Ramos (cell line): Measurements from ENCODE around the gene LPAR3.

Experiments used
- in situ Hi-C: fragments of 300-500 bp; cut with MboI; formaldehyde crosslinking; loops from one replicate; pipeline ENCODE4 v1.14.3; 2022; ENCODE audit warnings: low sequenced_read_pairs; ENCODE audit not compliant: unreplicated experiment

LPAR3 gene

DNA sequence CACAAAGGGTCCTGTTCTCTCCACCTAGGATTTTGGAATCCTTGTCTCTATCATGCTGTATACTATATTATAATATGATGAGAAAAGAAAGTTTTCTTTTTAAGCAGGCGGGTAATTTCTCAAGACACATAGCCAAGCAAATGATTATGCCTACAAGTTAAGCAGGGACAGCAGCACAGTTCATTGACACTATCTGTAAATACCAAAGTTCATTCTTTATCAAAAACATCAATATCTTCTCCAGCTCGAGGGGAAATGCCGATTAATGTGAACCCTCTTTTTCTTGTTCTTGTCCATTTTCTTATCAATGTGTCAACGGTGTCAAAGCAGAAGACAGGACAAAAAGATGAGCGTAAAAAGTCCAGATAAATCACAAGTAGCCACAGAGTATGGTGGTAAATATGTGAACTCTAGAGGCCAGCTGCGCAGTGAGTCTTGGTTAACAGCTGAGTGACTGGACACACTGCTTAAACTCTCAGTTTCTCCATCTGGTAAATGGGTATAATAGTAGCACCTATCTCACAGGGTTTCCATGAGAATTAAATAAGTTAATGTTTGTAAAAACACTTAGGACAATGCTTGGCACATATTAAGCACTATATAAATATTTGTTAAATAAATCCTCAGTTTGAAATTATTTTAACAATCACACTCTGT, 30.9 kb downstream of the LPAR3 start:
- in situ Hi-C loops = no loop called here

DNA sequence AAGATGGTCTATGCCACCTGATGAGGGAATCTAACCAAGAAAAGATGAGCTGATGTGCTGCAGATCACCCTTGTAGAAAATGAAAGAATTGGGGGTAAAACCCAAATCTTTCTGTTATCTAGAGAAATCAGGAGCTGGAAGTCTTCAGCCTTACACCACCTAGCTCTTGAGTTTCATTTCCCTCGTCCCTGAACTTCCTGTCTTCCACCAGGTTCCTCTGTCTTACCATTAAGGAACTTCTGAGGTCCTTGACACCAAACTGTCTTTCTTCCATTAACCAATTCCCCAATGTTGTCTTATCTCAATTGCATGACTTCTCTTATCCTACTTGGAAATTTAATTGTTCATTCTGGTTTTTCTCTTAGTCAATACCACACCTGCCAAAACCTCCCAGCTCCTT, 31.5 kb downstream of the LPAR3 start:
- in situ Hi-C loops = no loop called here

- in situ Hi-C loops = no loop called here
These were observed 33.1 kb downstream of the LPAR3 start for GRCh38 chr1:84859866-84860265.

DNA sequence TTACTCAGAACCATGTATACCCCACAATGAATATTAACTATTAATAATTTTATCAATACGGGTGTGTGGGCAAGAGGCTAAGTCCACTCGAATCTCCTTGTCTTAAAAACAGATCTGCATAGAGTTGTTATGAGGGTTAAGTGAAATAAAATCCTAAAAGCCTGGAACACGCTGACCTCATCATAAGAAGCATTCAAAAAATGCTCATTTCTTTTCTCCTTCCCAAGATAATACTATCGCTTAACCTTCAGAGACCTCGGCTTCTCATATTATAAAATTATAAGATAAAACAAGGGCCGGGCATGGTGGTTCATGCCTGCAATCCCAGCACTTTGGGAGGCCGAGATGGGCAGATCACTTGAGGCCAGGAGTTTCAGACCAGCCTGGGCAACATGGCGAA, 35.1 kb downstream of the LPAR3 start:
- in situ Hi-C loops = no loop called here

DNA sequence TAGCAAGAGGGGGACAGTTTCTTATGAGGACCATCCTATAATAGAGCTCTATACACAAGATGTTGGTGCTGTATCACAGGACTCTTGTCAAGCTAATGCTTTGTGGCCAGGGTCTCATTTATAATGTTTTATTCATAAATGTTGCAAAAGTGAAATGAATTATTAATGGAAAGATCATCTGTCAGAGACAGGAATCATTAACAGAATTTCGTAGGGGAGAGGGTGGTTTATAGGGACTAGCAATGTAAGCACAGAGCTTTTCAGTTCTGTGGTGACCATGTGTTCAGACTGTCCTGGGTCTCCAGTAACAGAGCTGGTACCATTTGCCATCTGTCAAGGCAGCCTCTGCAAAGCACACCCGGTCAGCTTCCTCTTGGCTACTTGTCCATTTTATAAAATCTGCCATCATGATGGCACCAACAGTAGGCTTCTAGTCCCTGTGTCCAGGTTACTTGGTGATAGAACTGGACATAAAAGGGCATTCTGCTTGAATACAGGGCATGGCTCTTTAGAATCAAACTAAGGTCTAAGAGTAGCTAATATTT, 36.2 kb downstream of the LPAR3 start:
- in situ Hi-C loops = no loop called here

GRCh38 chr1:84855691-84856630, 37.0 kb downstream of the LPAR3 start:
- in situ Hi-C loops = no loop called here

DNA sequence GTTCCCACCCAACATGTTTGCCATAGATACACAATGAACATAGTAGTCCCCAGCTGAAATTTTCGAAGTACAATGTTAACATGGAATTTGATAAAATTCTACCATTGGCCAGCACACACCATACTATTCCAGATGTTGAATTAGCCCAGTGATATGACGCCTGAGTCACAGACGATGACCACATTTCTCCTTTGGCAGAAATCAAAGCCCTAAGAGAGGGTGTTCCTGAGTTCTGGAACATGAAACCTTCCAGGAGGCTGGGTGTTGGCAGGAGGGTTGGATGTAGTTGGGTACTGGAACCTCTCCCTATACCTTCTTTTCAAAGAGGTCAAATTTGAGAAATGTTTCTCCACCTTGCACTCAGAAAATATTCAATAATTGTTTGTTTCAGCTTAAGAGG, 37.8 kb downstream of the LPAR3 start:
- in situ Hi-C loops = no loop called here

GRCh38 chr1:84853741-84854721, 39.0 kb downstream of the LPAR3 start:
- in situ Hi-C loops = no loop called here

DNA sequence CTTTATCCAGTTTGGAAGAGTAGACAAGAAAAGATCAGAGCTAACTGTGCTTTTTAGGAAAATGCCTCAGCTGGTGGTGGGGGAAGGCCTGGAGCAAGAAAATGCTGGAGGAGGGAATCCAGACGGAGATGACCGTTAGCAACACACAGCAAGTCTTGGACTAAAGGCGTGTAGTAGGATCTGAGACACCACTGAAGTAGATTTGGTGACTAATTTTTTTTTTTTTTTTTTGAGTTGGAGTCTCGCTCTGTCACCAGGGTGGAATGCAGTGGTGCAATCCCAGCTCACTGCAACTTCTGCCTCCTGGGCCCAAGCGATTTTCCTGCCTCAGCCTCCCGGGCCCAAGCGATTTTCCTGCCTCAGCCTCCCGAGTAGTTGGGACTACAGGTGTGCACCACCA, 41.2 kb downstream of the LPAR3 start:
- in situ Hi-C loops = no loop called here

GRCh38 chr1:84849357-84849975, 43.5 kb downstream of the LPAR3 start:
- in situ Hi-C loops = no loop called here

DNA sequence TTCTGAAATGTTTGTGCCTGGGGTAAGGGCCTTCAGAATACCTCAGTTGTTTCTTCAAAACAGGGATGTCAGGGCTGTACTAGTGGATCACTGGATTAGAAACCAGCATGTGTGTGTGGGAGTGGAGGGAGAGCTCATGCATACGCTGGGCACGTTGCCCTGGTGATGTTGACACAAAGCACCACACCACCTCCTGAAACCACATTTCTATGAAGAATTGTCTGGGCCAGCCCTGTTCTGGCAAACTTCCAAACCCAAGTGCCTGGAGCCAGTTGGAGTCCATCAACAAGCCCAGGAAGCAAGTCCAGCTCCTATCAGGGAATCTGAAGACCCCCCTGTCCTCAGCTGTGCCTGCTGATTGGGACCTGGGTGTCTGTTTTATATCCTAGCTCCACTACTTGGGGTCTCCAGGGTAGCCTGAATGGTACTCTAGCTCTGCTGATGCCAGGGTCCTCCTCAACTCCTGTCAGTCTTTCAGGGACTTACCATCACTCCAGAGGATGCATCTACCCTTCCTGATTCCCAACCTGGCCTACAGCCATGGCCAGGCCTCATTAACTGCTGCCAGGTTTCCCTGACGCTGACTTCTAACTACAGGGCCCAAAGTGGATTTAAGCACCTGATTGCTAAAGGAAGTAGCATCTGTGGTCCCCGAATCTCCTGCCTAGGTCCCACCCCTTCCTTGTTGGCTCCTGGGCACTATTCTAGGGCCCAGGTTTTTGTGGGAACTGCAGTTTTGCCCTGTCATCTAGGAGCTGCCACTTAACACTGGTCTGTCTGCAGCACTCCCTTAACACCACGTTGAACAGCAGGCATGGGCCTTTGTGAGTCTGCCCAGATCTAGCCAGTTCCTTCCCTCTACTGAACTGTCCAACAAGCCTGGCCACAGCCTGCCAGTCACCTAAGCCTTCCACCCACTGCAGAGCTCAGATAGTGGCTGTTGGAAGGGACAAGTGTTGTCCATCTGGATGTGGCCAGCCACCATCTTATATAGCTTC, 45.5 kb downstream of the LPAR3 start:
- in situ Hi-C loops = no loop called here

GRCh38 chr1:84846387-84846786, 46.6 kb downstream of the LPAR3 start:
- in situ Hi-C loops = no loop called here

DNA sequence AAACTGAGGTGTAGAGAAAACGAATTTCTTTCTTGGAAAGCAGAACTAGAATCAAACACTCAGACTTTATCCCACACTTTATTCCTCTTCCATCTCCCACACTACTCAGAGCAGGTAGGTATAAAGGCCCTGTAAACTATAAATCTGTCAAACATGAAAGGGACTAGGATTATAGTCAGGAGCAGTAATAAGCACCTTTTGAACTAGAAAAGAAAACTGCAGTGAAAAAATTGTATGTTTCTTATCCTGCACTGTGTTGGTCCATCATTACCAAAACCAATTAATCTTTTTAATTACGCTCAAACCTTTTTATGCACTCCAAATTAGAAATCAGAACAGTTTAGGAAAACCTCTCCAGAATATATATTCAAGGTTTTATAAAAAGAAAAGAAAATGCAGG, 47.6 kb downstream of the LPAR3 start:
- in situ Hi-C loops = no loop called here

GRCh38 chr1:84844094-84844493, 48.9 kb downstream of the LPAR3 start:
- in situ Hi-C loops = no loop called here

DNA sequence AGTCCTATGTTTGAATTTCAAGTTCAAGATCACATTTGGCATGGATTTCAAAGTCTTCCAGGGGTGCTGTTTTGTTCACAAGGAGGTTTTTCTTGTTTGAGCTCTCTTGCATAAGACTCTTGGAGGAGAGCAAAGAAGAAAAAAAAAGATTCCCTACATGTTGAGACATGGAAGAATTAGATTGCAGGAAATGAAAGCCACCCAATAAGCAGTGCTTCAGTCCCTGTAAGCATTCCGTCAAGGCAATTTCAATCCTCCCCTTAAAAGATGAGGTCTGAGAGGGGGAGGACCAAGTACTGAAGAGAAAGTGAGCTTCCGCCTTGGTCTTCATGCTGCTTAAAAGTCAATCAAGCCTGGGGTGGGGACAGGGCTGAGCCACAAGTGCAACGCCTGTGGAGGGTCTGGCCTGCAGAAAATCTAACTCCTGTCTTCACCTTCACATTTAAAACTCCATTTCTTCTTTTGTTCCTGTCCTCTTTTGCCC, 50.2 kb downstream of the LPAR3 start:
- in situ Hi-C loops = no loop called here

- in situ Hi-C loops = no loop called here
These were observed 51.0 kb downstream of the LPAR3 start for GRCh38 chr1:84841971-84842370.

DNA sequence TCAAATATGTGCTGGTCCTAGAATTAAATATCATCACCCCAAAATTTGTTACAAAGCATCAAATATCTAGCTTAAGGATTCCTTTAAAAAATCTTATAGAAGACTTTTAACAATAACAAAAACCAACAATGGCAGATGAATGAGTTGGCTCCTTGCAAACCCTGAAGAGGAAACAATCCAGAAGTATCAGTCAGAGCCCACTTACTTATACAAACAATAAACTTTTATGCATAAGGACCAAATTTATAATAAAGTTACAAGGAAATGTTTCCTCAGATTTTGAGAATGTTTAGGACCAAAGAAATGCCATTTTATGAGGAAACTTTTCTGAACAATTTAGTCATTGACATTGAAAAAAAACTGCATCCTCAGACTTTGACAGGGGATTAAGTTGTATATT, 52.7 kb downstream of the LPAR3 start:
- in situ Hi-C loops = no loop called here

GRCh38 chr1:84839544-84839943, 53.5 kb downstream of the LPAR3 start:
- in situ Hi-C loops = no loop called here
